HL-60/S4 treated with phorbol 12-myristate 13-acetate at 8.2 ng/mL for 4 days and 3 days (cell line): ENCODE measurements around the gene SEMA4C.
"Not testable (repeated sequence)": the region's sequence is repeated elsewhere in the genome, so short reads cannot be mapped to it uniquely, and the experiment has no call there.

Source experiments
- in situ Hi-C: fragments of 300-500 bp; cut with MboI; formaldehyde crosslinking; loops from 2 replicates; pipeline ENCODE4 v1.15.0; 2022; ENCODE audit warnings: low sequenced_read_pairs

The SEMA4C gene

DNA sequence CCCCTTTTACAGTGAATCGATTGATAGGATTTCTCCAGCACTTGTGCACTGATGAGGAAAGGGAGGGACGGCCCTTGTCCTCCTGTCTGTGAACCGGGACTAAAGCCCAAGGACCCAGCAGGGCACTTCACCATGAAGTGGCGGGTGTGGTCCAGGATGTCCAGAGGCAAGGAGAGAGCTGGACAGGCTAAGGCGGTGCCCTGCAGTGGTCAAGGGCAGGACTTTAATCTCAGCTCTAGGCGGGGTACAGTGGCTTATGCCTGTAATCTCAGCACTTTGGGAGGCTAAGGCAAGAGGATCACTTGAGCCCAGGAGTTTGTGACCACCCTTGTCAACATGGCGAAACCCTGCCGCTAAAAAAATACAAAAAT lies 28.2 kb upstream of the SEMA4C start:
- in situ Hi-C loops = no loop called here

DNA sequence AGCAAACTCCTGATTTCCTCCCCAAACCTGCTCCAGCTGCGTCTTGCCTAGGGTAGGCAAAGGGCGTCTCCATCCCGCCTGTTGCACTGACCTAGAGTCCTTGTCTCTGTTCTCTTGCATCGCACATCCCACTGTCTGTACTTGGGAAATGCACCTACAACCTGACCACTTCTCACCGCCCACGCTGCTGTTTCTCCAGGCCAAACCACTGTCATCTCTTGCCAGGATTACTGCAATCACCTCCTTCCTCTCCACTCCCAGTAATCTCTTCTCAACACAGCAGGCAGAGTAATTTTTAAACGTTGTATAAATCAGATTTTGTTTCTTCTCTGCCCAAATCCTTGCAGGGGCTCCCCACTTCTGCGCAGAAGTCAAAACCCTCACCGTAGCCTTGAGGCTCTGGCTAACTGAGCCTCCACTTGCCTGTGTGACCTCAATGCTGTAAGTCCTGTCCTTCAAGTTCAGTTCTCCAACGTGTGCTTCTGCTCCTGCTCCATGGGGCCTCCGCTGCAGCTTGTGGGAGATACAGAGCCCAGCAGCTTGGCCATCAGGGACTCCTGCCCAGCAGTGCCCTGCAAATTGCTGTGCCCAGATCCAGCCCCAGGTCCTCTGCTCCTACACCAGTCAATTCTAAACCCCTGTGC lies 27.7 kb upstream of the SEMA4C start:
- in situ Hi-C loops = no loop called here

DNA sequence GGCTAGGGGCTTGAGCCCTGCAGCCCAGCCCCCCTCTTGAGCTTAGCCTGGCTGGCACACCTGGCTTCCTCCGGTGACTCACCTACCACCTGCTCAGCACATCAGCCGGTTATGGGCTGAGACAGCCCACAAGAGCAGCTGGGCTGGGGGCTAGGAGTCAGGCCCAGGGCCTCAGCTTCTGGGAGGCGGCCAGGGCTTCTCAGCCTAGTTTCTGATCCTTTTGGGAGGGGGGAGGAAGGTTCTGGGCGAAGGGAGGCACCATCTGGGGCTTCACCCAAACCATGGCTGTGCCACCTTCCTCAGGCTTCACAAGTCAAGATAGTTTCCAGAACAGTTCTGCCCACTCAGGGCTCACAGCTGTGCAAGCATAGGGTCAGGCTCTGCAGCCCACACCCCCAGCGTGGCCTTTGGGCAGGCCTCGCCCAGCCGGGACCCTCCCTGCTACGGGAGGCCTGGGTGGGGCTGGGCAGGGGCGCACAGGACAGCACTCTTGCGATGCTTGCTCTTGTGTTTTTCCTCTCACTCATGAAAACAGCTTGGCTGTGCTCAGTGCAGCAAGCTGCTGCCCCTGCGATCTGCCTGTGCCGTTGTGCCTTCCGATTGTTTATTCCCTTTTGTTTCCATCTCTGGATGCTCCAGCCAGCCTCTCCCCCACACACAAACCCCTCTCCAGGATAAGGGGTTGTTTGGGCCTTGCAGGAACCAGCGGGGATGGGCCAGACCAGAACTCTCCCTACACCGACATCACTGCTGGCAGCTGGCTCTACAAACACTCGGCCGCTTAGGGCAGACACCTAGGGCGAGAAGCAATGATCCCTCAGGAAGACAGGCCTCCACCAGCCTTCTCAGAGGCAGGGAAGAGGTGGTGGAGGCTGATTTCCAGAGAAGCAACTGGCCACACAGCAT lies 26.1 kb upstream of the SEMA4C start:
- in situ Hi-C loops = no loop called here

DNA sequence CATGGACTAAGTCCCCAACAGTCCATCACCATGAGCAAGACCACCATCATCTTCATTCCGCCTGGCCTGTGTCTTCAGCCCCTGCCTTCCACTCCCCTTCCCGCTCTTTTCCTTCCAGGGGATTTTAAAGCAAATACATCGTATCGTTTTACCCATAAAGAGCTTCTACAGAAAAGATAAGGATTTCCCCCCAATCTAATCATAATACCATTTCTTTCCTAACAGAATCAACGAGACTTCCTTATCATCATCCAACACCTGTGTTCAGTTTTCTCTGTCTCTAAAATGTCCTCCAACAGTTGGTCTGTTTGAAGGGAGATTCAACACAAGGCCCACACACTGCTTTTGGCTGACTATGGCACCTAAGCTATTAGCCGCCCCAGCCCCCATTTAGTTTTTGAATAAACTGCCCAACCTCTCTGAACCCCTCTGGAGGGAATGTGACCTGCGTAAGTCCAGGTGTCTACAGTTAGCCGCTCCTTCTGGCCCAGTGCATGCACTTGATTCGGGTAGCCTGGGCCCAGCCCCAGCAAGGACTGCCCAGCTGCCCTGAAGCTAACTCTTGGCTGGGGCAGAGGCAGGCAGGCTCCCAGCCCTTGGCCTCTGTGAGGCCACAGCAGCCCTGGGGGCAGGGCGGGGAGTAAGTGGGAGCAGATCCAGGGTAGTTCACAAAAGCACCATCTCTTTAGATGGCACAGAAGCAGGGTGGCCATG lies 25.3 kb upstream of the SEMA4C start:
- in situ Hi-C loops = no loop called here

DNA sequence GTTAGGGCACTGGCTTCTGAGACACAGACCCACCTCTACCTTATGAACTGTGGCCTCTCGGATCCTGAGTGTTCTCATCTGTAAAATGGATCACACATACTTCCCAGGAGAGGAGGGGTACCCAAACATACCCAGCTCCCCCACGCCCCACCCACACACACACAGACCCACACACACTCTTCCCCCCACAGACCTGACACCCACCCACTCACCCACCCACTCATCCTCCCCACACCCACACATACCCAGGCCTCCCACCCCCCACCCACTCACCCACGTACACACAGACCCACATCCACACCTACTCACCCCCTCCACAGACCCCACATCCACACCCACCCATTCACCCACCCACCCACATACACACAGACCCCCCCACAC lies 24.3 kb upstream of the SEMA4C start:
- in situ Hi-C loops = no loop called here

DNA sequence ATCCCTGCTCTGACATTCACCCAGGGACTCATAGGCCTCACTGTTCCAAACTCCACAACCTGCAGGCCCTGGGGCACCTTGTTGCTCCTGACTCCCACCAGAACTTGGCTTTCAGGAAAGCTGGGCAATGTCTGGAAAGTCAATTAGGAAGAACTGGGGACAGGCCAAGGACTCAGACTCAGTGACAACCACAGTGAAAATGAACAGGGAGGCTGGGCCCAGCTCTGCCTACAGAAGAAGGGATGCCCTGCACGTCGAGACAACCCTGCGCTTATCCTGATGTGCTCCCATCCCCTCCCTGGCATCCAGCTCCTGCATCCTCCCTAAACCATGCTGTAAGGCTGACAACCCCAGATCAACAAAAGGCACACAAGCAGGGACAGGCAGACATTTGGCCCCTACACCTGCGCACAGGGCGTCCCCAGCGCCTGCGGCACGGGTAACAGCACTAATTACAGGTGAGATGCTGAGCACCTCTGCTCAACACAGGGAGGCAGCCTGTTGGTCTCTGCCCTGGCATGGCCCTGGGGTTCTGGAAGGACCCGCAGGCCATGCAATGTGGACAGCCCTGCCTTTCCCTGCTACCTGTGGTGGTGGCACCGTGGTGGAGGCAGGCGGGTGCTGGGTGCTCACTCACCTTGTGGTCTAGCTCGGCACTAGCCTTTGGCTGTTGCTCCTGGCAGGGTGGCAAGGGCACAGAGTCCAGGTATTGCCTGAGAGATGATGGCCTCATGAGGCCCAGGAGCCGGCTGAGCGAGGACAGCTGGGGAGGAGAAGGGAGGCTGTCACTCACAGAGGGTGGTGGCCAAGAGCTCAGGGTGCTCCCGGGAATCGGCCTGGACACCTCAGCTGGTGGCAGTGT lies 23.6 kb upstream of the SEMA4C start:
- in situ Hi-C loops = no loop called here

DNA sequence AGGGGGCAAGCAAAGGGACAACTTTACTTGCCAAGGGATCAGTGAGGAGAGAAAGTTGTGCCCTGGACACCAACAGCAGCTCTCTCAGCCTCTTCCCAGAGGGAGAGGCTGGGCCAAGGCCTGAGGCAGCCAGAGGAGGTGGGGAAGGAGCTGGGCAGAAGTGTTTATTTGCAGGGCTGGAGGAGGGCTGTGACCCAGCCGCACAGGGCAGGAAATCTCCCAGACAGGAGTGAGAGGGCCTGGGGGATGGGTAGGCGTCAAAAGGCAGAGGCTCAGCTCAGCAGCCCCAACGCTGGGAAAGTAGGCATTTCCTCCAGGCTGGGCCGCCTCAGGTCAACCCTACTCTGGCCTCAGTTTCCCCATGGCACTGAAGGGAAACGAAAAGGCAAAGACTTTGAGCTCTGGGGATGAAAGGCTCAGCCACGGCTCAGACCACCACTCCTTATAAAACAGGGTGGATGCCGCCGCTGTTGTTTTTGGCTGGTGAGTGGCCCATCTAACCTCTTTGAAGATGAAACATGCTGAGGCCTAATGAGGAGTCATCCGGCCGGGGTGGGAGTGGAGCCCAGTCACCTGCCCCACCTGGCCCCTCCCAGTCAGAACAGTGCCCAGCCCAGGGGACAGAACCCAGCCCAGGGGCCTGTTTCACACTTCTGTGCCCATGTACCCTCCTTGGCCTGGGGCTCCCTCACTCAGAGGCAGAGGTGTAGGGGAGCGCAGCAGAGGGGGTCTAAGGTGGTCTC lies 21.9 kb upstream of the SEMA4C start:
- in situ Hi-C loops = no loop called here

DNA sequence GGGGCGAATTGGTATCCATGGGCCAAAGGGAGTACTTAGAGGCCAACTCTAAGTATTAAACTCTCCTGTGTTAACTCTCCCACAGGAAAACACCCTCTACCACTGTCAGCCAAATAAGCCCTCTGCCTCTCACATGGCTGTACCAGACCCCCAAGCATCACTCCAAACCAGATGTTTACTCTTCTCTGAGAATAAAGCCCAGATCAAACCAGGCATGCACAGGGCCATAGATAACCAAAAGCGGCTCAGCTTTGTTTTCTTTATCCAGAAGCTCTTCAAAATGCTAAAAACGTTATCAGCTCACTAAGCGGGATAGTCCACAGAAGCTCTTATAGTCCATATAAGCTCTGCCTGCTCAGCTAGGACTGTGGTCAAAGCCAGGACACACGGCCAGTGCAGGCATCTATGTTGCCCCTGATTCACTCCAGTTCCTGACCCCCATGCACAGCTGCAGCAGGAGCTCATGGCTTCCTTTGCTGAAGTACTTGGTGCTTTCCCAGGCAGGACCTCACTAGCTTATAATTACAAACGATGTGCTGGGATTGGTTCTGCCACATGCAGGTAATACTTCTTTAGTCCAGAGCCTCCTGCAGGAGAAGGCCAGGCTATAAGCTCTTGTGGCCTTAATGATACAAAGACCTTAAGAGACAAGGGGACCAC lies 21.0 kb upstream of the SEMA4C start:
- in situ Hi-C loops = no loop called here

DNA sequence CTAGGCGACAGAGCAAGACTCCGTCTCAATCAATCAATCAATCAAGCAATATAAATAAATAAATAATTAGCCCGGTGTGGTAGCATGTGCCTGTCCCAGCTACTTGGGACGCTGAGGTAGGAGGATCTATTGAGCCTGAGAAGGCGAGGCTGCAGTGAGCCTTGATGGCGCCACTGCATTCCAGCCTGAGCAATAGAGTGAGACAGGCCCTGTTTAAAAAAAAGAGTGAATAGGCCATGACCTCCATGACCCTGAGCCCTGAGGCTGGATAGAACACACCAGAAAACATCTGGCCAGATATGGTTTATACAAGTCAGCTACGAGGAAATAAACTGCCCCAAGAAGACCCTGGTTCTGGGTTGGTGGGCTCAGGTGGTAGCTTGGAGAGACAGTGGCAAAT lies 20.4 kb upstream of the SEMA4C start:
- in situ Hi-C loops = no loop called here

DNA sequence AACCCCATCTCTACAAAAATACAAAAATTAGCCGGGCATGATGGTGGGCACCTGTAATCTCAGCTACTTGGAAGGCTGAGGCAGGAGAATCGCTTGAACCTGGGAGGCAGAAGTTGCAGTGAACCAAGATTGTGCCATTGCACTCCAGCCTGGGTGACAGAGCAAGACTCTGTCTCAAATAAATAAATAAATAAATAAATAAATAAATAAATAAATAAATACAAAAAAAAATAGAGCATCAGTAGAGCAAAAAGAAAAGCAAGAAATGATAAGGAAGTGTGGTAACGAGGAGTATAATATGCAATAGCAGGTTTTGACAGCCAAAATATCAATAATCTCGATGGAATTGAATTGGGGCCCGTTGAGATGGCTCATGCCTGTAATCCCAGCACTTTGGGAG lies 19.6 kb upstream of the SEMA4C start:
- in situ Hi-C loops = not testable (repeated sequence)

DNA sequence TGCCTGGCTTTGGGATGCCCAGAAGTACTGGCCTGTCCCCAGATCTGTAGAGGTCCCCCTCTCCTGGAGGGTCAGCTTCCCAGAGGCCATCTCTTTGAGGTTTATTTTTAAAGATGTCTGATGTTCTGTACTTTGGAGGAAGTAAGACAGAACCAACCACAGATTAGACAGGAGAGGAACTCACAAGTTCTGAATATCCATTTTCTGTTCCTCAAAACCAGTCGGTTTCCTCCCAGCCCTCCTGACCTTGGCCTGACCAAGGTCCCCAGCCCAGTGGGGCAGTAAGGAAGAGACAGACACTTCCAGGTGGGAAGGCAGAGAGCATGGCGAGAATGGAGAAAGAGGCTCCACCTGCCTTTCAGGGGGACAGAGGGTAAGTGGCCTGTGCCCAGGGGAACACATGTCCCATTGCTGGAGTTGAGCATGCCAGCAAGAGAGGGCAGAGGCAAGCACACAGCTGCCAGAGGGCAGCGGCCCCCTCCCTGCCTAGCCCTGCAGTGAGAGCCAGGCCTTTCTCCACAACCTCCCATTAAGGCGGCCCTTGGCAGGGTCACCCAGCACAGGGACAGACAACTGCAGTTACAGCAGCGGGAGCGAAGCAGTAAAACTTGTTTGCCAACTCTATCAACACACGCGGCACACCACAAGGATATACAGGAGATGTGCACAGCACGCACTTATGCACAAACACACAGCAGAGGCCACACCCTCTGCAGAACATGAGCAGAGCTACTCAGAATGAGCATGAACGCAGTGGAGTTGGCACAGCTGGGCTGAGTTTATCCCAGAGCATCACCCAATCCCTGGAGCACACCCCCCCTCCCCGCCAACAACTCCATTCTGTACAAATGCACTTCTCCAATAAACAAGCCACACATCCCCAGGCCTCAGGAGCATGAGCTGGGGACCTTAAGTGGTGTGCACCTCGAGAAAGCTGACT lies 18.5 kb upstream of the SEMA4C start:
- in situ Hi-C loops = no loop called here

DNA sequence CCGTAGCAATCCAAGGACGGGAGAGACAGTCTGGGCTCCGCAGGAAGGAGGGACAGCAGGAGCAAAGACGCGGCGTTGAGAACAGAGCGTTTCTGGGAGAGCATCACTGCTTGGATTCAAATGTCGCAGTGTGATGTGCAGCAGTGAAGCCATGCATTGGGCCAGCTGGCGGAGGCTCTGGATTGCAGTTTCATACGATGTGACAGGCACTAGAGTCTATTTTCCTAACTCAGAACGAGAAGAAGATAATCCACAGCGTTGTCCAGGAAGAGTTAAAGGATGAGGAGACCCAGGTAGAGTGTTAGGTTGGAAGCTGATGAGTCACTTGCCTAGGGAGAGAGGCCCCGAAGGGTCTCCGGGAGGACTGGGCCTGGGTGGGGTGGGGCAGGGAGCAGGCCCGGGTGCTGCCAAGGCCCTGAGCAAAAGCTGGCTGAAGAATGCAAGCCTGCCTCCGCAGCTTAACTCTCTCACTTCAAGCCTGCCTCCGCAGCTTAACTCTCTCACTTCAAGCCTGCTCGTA lies 17.7 kb upstream of the SEMA4C start:
- in situ Hi-C loops = no loop called here

DNA sequence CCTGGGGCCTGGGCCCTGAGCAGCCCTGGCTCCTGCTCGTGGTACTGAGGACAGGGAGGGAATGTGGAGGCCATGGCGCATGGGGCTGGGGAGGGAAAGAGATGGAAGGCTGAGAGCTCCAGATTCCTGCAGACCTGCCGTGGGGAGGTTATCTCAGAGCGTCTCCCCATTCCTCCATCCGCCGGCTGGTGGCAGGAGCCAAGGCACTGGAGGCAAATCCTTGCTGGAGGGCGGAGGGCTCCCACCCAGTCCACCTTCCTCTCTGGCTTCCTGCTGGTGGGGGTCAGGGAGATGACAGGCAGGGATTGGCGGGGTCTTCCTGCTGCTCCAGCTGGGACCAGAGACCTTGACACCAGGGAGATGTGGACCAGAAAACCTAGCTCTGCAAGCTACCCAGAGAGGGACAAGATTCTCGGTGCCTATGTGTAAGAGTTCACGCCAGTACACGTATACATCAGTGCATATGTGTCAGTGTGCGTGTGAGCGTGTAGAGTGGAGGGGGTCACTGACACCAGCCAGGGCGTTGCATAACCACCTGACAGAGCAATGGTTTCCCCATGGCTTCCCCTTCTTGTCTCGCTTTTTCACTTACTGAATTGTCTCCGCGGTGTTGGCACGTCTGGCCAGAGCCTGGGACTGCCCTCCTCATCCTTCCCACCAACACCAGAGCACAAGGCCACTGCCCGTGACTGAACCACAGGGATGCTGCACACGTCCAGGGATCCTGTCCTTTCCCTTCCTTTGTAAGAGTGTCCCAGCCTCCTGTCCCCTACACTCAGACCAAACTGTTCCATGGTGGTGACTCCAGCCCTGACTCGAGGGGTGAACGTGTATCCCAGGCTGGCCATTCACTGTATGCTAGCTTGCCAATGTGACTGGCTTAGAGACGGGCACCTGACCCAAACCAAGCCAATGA lies 15.8 kb upstream of the SEMA4C start:
- in situ Hi-C loops = no loop called here

DNA sequence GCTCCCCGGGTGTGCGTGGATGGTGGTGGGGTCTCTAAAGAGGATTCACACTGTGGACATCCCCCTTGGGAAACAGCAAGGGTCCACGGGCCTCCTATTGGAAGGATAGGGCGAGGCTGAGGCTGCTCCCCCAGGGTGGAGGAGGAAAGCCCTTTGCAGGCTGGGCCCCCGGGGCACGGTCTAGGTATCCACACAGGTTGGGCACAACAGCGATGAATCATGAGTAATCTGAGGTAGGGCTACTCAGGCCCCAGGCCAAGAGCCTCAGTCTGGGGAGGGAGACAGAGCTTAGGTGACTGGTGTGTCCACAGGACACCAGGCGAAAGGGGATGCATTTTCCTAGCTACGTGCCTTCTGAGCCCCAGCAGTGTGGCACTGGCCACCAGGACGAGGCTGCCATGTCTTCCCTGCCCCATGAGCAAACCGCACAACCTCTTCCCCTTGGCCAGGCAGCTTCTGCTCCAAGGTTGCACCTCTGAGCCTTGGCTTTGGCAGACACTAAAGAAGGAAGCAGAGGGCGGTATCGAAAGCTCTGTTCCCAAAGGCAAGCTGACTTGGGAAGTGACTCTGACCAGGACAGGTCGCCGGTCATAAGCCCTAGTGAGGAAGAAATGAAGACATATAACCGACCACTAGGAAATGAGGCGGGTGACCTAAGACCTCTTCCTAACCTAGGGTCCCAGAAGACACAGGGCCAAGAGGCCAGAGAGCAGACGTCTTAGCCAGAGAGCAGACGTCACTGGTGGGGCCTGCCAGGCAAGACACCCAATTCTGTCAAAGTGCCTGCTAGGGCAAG lies 14.6 kb upstream of the SEMA4C start:
- in situ Hi-C loops = no loop called here

DNA sequence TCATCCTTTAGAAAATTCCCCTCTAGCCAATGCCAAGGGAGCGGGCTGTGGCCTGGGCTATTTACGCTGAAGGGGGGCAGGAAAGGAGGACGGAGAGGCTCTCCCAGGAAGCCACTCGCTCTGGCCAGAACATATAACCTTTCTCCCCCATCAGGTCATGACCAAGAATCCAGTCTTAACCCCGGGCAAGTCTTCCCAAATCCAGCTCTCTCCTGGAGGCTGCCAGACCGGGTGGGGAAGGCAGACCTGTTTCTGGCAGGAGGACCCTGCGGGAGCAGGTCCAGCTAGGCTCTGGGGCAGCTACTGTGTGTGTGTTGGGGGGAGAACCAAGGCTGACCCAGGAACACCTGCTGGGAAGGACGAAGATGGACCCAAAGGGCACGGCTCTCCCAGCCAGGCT lies 13.4 kb upstream of the SEMA4C start:
- in situ Hi-C loops = no loop called here

DNA sequence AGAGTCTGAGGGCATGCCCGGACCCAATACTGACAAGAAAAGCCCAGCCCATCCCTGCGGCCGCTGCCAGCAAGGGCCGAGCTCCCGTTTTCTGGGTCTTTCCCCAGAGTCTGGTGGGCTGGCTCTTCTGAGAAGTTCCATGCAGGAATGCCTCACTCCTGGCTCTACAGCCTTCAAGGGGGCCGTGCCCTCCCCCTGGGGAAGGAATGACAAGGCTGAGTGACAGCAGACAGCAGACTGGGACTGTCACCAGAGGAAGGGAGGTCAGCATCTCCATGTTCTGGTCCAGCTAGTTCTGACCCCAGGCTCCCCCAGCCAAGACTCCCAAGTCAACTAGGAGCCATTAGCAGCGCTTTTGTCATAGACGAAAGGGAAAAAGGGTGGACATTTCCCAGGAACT lies 13.0 kb upstream of the SEMA4C start:
- in situ Hi-C loops = no loop called here

DNA sequence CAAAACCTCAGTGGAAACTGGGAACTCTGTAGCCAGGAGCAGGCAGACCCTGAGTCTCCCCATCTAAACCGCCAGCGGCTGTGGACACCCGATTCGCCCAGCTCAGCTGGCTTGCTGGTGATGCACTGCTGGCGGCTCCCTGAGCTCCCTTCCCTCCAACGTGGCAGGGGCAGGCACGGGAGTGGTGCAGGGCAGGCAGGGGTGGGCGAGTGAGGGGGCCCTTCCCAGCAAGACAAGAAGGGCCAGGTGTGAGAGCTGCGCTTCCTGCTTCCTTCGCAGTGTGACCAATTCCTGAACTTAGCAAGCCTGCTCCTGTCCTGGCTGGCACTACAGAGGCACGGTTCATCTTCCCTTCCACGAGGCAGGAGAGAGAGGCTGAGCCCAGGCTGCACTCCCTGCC lies 12.3 kb upstream of the SEMA4C start:
- in situ Hi-C loops = no loop called here
